Epithelial cell of esophagus (primary cell): Measurements from ENCODE around the gene CNEP1R1.

Experiments used
- DNase-seq: peaks from one replicate; pipeline ENCODE4 v3.0.0; 2010; ENCODE audit warnings: low read depth
- H3K4me3 ChIP-seq: 2 replicates; pipeline ENCODE4 v1.5.1; 2011; ENCODE audit warnings: mild to moderate bottlenecking, low read length, control low read depth
- TF ChIP-seq, protein P1 (sequence below): IDR thresholded peaks from 2 replicates; pipeline ENCODE4 v1.5.1; 2011; ENCODE audit warnings: low read depth, mild to moderate bottlenecking, low read length, control low read depth, inconsistent platforms; ENCODE audit not compliant: insufficient read depth; ENCODE audit errors: missing control alignments

The CNEP1R1 gene

GRCh38 chr16:50024684-50025536 is at the start of gene CNEP1R1:
TSS of gene CNEP1R1 (plus strand) at chr16:50025225. CDS start at chr16:50025316, 91 bp downstream.
- peak within 1 kb of the TSS; percentile 91 for H3K4me3 ChIP-seq
- peak; percentile 97 for DNase-seq
- TF ChIP-seq, protein P1, sequence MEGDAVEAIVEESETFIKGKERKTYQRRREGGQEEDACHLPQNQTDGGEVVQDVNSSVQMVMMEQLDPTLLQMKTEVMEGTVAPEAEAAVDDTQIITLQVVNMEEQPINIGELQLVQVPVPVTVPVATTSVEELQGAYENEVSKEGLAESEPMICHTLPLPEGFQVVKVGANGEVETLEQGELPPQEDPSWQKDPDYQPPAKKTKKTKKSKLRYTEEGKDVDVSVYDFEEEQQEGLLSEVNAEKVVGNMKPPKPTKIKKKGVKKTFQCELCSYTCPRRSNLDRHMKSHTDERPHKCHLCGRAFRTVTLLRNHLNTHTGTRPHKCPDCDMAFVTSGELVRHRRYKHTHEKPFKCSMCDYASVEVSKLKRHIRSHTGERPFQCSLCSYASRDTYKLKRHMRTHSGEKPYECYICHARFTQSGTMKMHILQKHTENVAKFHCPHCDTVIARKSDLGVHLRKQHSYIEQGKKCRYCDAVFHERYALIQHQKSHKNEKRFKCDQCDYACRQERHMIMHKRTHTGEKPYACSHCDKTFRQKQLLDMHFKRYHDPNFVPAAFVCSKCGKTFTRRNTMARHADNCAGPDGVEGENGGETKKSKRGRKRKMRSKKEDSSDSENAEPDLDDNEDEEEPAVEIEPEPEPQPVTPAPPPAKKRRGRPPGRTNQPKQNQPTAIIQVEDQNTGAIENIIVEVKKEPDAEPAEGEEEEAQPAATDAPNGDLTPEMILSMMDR = peak; percentile 100

GRCh38 chr16:49977427-49977826 is 47.6 kb upstream of the CNEP1R1 start:
- TF ChIP-seq, protein P1 = no peak
- no peak for DNase-seq

GRCh38 chr16:49978569-49979326 is 46.3 kb upstream of the CNEP1R1 start:
- TF ChIP-seq, protein P1 = no peak
- no peak overlapping the region for H3K4me3 ChIP-seq
- no peak for DNase-seq

More at GRCh38 chr16:49977427-49977826, 47.6 kb upstream of the CNEP1R1 start:
- no peak overlapping the region for H3K4me3 ChIP-seq

- DNase-seq = no peak
Observed at GRCh38 chr16:49980166-49980565, 44.9 kb upstream of the CNEP1R1 start.

GRCh38 chr16:49986351-49987124 is 38.5 kb upstream of the CNEP1R1 start:
- H3K4me3 ChIP-seq = no peak overlapping the region
- TF ChIP-seq, protein P1 = no peak
- DNase-seq = no peak

More at GRCh38 chr16:49980166-49980565, 44.9 kb upstream of the CNEP1R1 start:
- H3K4me3 ChIP-seq = no peak overlapping the region
- TF ChIP-seq, protein P1 = no peak

DNA sequence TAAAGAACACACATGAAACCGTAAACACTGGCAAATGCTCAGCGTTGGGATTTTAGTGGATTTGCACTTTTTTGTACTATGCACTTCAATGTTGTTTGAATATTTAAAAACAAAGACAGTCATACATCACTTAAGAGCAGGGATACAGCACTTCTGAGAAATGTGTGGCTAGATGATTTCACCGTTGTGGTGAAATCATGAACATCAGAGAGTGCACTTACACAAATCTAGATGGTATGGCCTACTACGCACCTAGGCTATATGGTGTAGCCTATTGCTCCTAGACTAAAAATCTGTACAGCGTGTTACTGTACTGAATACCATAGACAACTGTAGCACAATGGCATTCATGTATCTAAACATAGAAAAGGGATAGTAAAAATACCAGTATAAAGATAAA is 37.6 kb upstream of the CNEP1R1 start:
- TF ChIP-seq, protein P1 = no peak
- DNase-seq = no peak

More for the DNA sequence above, 37.6 kb upstream of the CNEP1R1 start:
- H3K4me3 ChIP-seq = no peak overlapping the region
